SU-DHL-6 (cell line): ENCODE data around the gene RNF19B.

ENCODE experiments used
- H2AFZ ChIP-seq: fragments of 200-600 bp; sonication (generic); 2 replicates; pipeline ENCODE4 v1.6.1; 2014; ENCODE audit warnings: low read depth, mild to moderate bottlenecking, moderate library complexity, mixed read lengths, antibody characterized with exemption, low read length; ENCODE audit not compliant: severe bottlenecking
- H3F3A ChIP-seq: fragments of 200-600 bp; shearing (Covaris generic); 2 replicates; pipeline ENCODE4 v1.6.0; 2016; ENCODE audit warnings: antibody characterized with exemption, mild to moderate bottlenecking; ENCODE audit not compliant: insufficient read depth
- H3K27ac ChIP-seq: fragments of 200-600 bp; sonication (generic); 2 replicates; pipeline ENCODE4 v1.5.1; 2016; ENCODE audit warnings: low read depth, mild to moderate bottlenecking, low read length, moderate library complexity, mixed read lengths
- H3K27me3 ChIP-seq: fragments of 200-600 bp; sonication (generic), shearing (Covaris generic); 2 replicates; pipeline ENCODE4 v1.6.0; 2014; ENCODE audit warnings: mild to moderate bottlenecking, low read length
- H3K36me3 ChIP-seq: fragments of 200-600 bp; sonication (generic); 2 replicates; pipeline ENCODE4 v1.6.1; 2014; ENCODE audit warnings: mild to moderate bottlenecking, low read length, mixed read lengths
- H3K4me2 ChIP-seq: fragments of 300-600, 200-600 bp; shearing (Covaris generic), sonication (generic); 2 replicates; pipeline ENCODE4 v1.6.0; 2014; ENCODE audit warnings: low read length, low read depth, mild to moderate bottlenecking; ENCODE audit not compliant: poor library complexity, severe bottlenecking
- H3K4me3 ChIP-seq: fragments of 200-600 bp; sonication (generic); 2 replicates; pipeline ENCODE4 v1.5.1; 2014; ENCODE audit warnings: antibody characterized with exemption, low read length, mild to moderate bottlenecking, mixed read lengths; ENCODE audit not compliant: insufficient read depth, poor library complexity, severe bottlenecking
- H3K79me2 ChIP-seq: fragments of 200-600 bp; sonication (generic); 2 replicates; pipeline ENCODE4 v1.6.1; 2014; ENCODE audit warnings: mild to moderate bottlenecking, low read length, moderate library complexity; ENCODE audit not compliant: insufficient read depth
- H3K9ac ChIP-seq: fragments of 200-600 bp; sonication (generic); 2 replicates; pipeline ENCODE4 v1.7.0; 2014; ENCODE audit warnings: mild to moderate bottlenecking, low read length
- H3K9me2 ChIP-seq: fragments of 200-600 bp; sonication (generic); replicated peaks from 2 replicates; pipeline ENCODE4 v1.6.1; 2014; ENCODE audit warnings: low read length; ENCODE audit not compliant: insufficient read depth
- H3K9me3 ChIP-seq: fragments of 200-600 bp; sonication (generic); 2 replicates; pipeline ENCODE4 v1.6.1; 2014; ENCODE audit warnings: low read length, mixed read lengths; ENCODE audit not compliant: insufficient read depth
- H4K20me1 ChIP-seq: fragments of 200-600 bp; sonication (generic); 2 replicates; pipeline ENCODE4 v1.6.1; 2014; ENCODE audit warnings: low read depth, mild to moderate bottlenecking, antibody characterized with exemption, low read length, moderate library complexity, mixed read lengths
- EZH2phosphoT487 ChIP-seq: fragments of 200-600 bp; sonication (generic), shearing (Covaris generic); conservative IDR thresholded peaks from 2 replicates; pipeline ENCODE4 v1.6.1; 2018; ENCODE audit warnings: mild to moderate bottlenecking, antibody characterized with exemption, low read length, moderate library complexity, mixed read lengths
- TF ChIP-seq, protein P1 (sequence below): fragments of 200-600 bp; sonication (generic); IDR thresholded peaks from one replicate; pipeline ENCODE4 v1.5.1; 2017; ENCODE audit warnings: antibody characterized with exemption, mild to moderate bottlenecking, low read length, moderate library complexity; ENCODE audit not compliant: insufficient read depth, poor library complexity, severe bottlenecking

The RNF19B gene

DNA sequence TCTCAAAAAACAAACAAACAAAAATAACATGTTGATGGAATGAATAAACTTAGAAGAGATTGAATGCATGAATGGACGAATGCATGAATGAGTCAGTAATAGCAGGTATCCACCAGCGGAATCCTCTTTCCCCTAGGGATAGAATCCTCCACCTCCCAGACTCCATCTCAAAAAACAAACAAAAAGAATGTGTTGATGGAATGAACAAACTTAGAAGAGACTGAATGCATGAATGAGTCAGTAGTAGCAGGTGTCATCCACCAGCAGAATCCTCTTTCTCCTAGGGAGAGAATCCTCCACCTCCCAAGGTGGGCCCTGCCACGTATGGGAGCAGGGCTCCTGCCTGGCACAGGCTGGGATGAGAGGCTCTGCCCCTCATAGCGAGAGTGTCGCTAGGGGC lies 26.8 kb upstream of the RNF19B start:
- Histone ChIP-seq H3K27ac (no peak overlapping the region), H3K4me3 (no peak overlapping the region), H3K36me3 (no peaks in the 10 kb centered on the region), H3K27me3 (no peaks in the 10 kb centered on the region), H3K4me2 (no peak overlapping the region), H3F3A (no peaks in the 10 kb centered on the region), H3K9me2 (no peaks in the 10 kb centered on the region), H3K79me2 (no peaks in the 10 kb centered on the region), H4K20me1 (no peaks in the 10 kb centered on the region), H3K9me3 (no peaks in the 10 kb centered on the region), H2AFZ (no peak overlapping the region), H3K9ac (no peak overlapping the region)
- TF ChIP-seq, protein P1, sequence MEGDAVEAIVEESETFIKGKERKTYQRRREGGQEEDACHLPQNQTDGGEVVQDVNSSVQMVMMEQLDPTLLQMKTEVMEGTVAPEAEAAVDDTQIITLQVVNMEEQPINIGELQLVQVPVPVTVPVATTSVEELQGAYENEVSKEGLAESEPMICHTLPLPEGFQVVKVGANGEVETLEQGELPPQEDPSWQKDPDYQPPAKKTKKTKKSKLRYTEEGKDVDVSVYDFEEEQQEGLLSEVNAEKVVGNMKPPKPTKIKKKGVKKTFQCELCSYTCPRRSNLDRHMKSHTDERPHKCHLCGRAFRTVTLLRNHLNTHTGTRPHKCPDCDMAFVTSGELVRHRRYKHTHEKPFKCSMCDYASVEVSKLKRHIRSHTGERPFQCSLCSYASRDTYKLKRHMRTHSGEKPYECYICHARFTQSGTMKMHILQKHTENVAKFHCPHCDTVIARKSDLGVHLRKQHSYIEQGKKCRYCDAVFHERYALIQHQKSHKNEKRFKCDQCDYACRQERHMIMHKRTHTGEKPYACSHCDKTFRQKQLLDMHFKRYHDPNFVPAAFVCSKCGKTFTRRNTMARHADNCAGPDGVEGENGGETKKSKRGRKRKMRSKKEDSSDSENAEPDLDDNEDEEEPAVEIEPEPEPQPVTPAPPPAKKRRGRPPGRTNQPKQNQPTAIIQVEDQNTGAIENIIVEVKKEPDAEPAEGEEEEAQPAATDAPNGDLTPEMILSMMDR: no peak
- TF ChIP-seq EZH2phosphoT487: no peak

DNA sequence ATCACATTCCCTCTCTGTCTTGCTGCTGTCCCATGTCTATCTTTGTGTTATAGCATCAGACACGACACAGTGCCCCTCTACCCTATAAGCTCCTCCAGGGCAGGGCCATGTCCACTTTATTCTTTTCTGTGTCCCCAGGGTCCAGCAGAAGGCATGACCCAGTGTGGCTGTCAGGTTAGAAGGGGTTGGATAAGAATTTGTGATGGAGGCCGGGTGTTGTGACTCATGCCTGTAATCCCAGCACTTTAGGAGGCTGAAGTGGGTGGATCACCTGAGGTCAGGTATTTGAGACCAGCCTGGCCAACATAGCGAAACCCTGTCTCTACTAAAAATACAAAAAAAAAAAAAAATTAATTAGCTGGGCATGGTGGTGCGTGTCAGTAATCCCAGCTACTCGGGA lies 26.3 kb upstream of the RNF19B start:
- no peak overlapping the region for H3K4me2 ChIP-seq
- no peaks in the 10 kb centered on the region for H3K9me3 ChIP-seq
- no peaks in the 10 kb centered on the region for H3F3A ChIP-seq
- no peaks in the 10 kb centered on the region for H3K27me3 ChIP-seq
- no peak overlapping the region for H3K27ac ChIP-seq
- H3K9ac ChIP-seq: no peak overlapping the region
- no peaks in the 10 kb centered on the region for H4K20me1 ChIP-seq
- H3K79me2 ChIP-seq: no peaks in the 10 kb centered on the region
- no peaks in the 10 kb centered on the region for H3K36me3 ChIP-seq
- no peak overlapping the region for H2AFZ ChIP-seq
- H3K9me2 ChIP-seq: no peaks in the 10 kb centered on the region
- H3K4me3 ChIP-seq: no peak overlapping the region
- TF ChIP-seq EZH2phosphoT487: no peak

DNA sequence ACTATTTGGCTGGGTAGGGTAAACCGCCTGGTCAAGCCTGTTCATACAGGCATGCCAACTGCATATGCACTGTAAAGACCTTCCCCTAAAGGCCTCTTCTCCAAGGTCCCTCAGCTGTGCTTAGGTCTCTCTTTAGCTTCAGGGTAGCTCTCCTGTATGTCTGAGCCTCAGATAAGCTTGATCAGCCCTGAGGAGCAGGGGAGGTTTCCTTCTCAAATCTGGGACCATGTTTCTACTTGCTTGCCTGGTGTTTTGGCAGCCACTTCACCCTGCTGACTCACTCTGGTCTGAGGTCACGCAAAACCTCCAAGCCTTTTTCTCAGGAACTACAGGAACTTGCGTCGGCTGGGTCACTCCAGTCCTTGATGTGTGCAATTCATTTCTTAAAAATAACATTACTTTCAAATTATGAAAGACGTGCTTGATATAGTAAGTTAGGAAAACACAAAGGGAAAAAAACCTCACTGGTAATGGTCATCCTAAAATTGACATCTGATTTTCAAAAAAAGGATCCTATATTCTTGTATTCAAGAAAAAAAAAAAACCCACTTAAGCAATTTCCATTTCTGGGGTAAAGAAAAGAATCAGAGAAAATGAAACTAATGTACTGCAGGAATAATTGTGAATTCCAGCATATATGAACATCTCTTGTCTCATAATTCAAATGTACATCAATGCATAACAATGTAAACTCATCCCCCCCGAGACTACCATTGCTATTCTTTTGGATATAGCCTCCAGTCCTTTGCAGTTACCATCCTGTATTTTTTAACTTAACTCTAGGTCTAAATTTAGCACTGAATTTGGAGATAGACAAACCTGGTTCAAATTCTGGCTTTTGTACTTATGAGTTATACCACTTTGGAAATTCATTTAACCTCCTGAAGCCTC lies 24.8 kb upstream of the RNF19B start:
- H3K27me3 ChIP-seq: no peaks in the 10 kb centered on the region
- H3K4me2 ChIP-seq: no peak overlapping the region
- no peak overlapping the region for H3K4me3 ChIP-seq
- H2AFZ ChIP-seq: no peak overlapping the region
- no peak overlapping the region for H3K27ac ChIP-seq
- H3K9me2 ChIP-seq: no peaks in the 10 kb centered on the region
- H3K9ac ChIP-seq: no peak overlapping the region
- no peaks in the 10 kb centered on the region for H4K20me1 ChIP-seq
- H3K9me3 ChIP-seq: no peaks in the 10 kb centered on the region
- no peaks in the 10 kb centered on the region for H3K79me2 ChIP-seq
- TF ChIP-seq, protein P1: no peak
- TF ChIP-seq EZH2phosphoT487: no peak
- H3F3A ChIP-seq: no peaks in the 10 kb centered on the region
- H3K36me3 ChIP-seq: no peaks in the 10 kb centered on the region

DNA sequence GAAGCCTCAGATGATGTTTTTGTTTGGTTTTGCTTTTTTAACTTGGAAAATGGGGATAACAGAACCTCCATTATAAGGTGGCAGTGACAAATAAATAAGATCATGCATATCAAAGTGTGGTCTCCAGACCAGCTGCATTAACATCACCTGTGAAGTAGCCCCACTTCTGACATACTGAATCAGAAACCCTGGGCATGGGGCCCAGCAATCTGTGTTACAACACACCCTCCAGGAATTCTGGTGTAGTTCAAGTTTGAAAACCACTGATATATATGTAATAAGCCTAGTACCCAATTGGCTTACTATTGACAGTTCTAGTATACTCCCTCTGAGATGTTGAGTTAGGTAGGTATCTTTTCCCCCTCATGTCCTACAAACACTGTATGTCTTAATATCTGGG lies 24.1 kb upstream of the RNF19B start:
- H3K79me2 ChIP-seq: no peaks in the 10 kb centered on the region
- H3K4me3 ChIP-seq: no peak overlapping the region
- H3K9me2 ChIP-seq: no peaks in the 10 kb centered on the region
- TF ChIP-seq EZH2phosphoT487: no peak
- TF ChIP-seq, protein P1: no peak
- H3K27me3 ChIP-seq: no peaks in the 10 kb centered on the region
- H3K9me3 ChIP-seq: no peaks in the 10 kb centered on the region
- no peak overlapping the region for H3K4me2 ChIP-seq
- H3K9ac ChIP-seq: no peak overlapping the region
- no peaks in the 10 kb centered on the region for H4K20me1 ChIP-seq
- H2AFZ ChIP-seq: no peak overlapping the region
- no peaks in the 10 kb centered on the region for H3K36me3 ChIP-seq
- H3K27ac ChIP-seq: no peak overlapping the region
- H3F3A ChIP-seq: no peaks in the 10 kb centered on the region
